Neural cell (in vitro differentiated cells): ENCODE data around the gene SIN3A. TPM values are rescaled to one million over a fixed set of nuclear protein-coding genes. Genes with fewer than 3 reads are reported as not detected.

Experiments used
- H2AFZ ChIP-seq: fragments of 200-600, 300-800 bp; sonication (generic), shearing (Covaris generic); 2 replicates; pipeline ENCODE4 v1.6.0; 2014; ENCODE audit warnings: low read depth, mild to moderate bottlenecking, antibody characterized with exemption, low read length, moderate library complexity
- H3F3A ChIP-seq: fragments of 200-600 bp; shearing (Covaris generic); 2 replicates; pipeline ENCODE4 v1.6.1; 2016; ENCODE audit warnings: mild to moderate bottlenecking, moderate library complexity, mixed read lengths, antibody characterized with exemption, low read length; ENCODE audit not compliant: insufficient read depth, poor library complexity, severe bottlenecking
- H3K27ac ChIP-seq: fragments of 200-600, 300-800 bp; sonication (generic), shearing (Covaris generic); 2 replicates; pipeline ENCODE4 v1.5.1; 2014; ENCODE audit warnings: mild to moderate bottlenecking, low read length, moderate library complexity
- H3K27me3 ChIP-seq: fragments of 300-800, 200-600 bp; sonication (generic), shearing (Covaris generic); 2 replicates; pipeline ENCODE4 v1.6.0; 2014; ENCODE audit warnings: mild to moderate bottlenecking, low read depth, low read length, moderate library complexity; ENCODE audit not compliant: insufficient read depth
- H3K36me3 ChIP-seq: fragments of 300-800, 200-600 bp; sonication (generic), shearing (Covaris generic); 2 replicates; pipeline ENCODE4 v1.5.1; 2014; ENCODE audit warnings: mild to moderate bottlenecking, antibody characterized with exemption, low read length, moderate library complexity; ENCODE audit not compliant: insufficient read depth
- H3K4me2 ChIP-seq: fragments of 300-800, 200-600 bp; sonication (generic), shearing (Covaris generic); 2 replicates; pipeline ENCODE4 v1.6.0; 2014; ENCODE audit warnings: mild to moderate bottlenecking, low read length
- H3K4me3 ChIP-seq: fragments of 300-800, 200-600 bp; sonication (generic), shearing (Covaris generic); 2 replicates; pipeline ENCODE4 v1.5.1; 2014; ENCODE audit warnings: mild to moderate bottlenecking, low read length, moderate library complexity
- H3K79me2 ChIP-seq: fragments of 200-600 bp; shearing (Covaris generic); replicated peaks from 2 replicates; pipeline ENCODE4 v1.6.0; 2014; ENCODE audit warnings: mild to moderate bottlenecking, low read length, moderate library complexity; ENCODE audit not compliant: insufficient read depth
- H3K9ac ChIP-seq: fragments of 300-800, 200-600 bp; sonication (generic), shearing (Covaris generic); 2 replicates; pipeline ENCODE4 v1.6.1; 2016; ENCODE audit warnings: mild to moderate bottlenecking, low read length, mixed read lengths
- H3K9me2 ChIP-seq: fragments of 200-600 bp; shearing (Covaris generic); 2 replicates; pipeline ENCODE4 v1.6.1; 2016; ENCODE audit warnings: mild to moderate bottlenecking, low read length, mixed read lengths; ENCODE audit not compliant: insufficient read depth
- H3K9me3 ChIP-seq: fragments of 200-600, 300-800 bp; sonication (generic), shearing (Covaris generic); 2 replicates; pipeline ENCODE4 v1.6.1; 2016; ENCODE audit warnings: mild to moderate bottlenecking, mixed run types, low read length, moderate library complexity, mixed read lengths
- H4K20me1 ChIP-seq: fragments of 200-600 bp; shearing (Covaris generic); 2 replicates; pipeline ENCODE4 v1.6.1; 2016; ENCODE audit warnings: mild to moderate bottlenecking, mixed run types; ENCODE audit not compliant: insufficient read depth
- EP300 ChIP-seq: fragments of 450-650 bp; conservative IDR thresholded peaks from 2 replicates; pipeline ENCODE4 v1.6.1; 2014; ENCODE audit warnings: antibody characterized with exemption, mild to moderate bottlenecking, moderate library complexity; ENCODE audit not compliant: poor library complexity, severe bottlenecking
- EZH2 ChIP-seq: fragments of 200-600, 300-800 bp; shearing (Covaris generic), sonication (generic); IDR thresholded peaks from 2 replicates; pipeline ENCODE4 v1.6.1; 2014; ENCODE audit warnings: antibody characterized with exemption, low read length, borderline replicate concordance, mild to moderate bottlenecking; ENCODE audit not compliant: insufficient read depth, poor library complexity, severe bottlenecking
- MXI1 ChIP-seq: fragments of 450-650 bp; conservative IDR thresholded peaks from 2 replicates; pipeline ENCODE4 v1.6.1; 2014; ENCODE audit warnings: antibody characterized with exemption, mild to moderate bottlenecking; ENCODE audit not compliant: poor library complexity, severe bottlenecking
- POLR2AphosphoS5 ChIP-seq: IDR thresholded peaks from 2 replicates; pipeline ENCODE4 v1.6.1; 2012
- RAD21 ChIP-seq: fragments of 450-650 bp; conservative IDR thresholded peaks from 2 replicates; pipeline ENCODE4 v1.6.1; 2014; ENCODE audit warnings: antibody characterized with exemption, mild to moderate bottlenecking, moderate library complexity
- REST ChIP-seq: IDR thresholded peaks from 2 replicates; pipeline ENCODE4 v1.6.1; 2012; ENCODE audit warnings: borderline replicate concordance
- TAF1 ChIP-seq: IDR thresholded peaks from 2 replicates; pipeline ENCODE4 v1.6.1; 2012; ENCODE audit warnings: low read depth
- polyA plus RNA-seq: library from polyadenylated mRNA; depleted of rRNA; stranded (reverse); fragments of >200 nt; gene quantifications from 2 replicates; pipeline ENCODE4 v1.2.3, GENCODE V29; 2014
- TF ChIP-seq, protein P1 (sequence below): fragments of 450-650 bp; IDR thresholded peaks from 2 replicates; pipeline ENCODE4 v1.5.1; 2014; ENCODE audit warnings: antibody characterized with exemption, mild to moderate bottlenecking, moderate library complexity; ENCODE audit not compliant: poor library complexity, severe bottlenecking

Gene SIN3A
- polyA plus RNA-seq, 1 donor from 2014 or later, result 13.7 TPM

DNA sequence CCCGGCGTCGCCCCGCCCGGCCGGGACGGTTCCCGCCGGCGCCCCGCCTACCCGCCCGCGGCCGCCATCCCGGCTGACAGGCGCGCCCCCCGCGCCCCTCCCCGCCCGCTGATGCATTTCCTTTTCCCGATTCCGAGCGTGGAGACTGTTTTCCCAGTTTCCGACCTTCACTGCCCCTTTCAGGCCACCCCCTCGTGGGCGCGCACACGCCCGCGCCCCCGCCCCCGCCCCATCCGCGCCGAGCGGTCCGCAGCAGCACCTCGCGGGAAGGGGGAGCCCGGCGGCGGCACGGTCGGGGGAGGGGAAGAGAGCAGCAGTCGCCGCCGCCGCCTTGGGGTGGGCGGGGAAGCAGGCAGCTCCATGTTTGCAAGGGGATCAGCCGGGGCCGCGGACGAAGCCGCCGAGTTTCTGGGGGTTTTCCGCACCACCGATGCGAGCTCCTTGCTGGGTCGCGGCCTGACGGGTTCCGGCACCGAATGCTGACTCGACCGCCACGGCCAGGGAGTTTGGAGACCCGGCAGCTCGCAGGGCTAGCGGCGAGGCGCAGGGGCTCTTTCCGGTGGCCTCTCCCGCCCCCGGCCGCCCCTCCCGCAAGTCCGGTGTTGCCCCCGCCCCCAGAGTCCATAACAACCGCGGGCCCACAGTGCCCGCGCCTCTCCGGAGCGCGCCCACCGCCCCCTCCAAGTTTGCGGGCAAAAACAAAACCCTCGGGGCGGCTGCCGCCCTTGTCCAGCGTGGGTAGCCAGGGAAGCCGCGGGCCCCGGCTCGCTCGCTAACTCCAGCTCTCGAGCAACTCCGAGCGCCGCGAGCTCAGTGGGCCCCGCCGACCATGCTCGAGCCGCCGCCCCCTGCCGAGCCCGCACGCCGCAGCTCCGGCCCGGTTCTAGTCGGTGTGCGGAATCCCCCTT, 3.2 kb upstream of the SIN3A start:
- Histone ChIP-seq H3K9ac (peak overlapping the region; percentile 80), H3K4me3 (peak overlapping the region; percentile 97), H3K9me2 (no peaks in the 10 kb centered on the region), H3K9me3 (no peaks in the 10 kb centered on the region), H3K79me2 (peaks cover 2% of the 10 kb centered on the region), H3K27ac (peak overlapping the region; percentile 80), H3F3A (no peaks in the 10 kb centered on the region), H4K20me1 (no peaks in the 10 kb centered on the region), H3K27me3 (no peaks in the 10 kb centered on the region), H3K4me2 (peak overlapping the region; percentile 28), H3K36me3 (no peaks in the 10 kb centered on the region), H2AFZ (no peak overlapping the region)
- TF ChIP-seq EZH2, result no peak
- peak; percentile 8 for TF ChIP-seq POLR2AphosphoS5
- peak; percentile 33 for TF ChIP-seq REST

DNA sequence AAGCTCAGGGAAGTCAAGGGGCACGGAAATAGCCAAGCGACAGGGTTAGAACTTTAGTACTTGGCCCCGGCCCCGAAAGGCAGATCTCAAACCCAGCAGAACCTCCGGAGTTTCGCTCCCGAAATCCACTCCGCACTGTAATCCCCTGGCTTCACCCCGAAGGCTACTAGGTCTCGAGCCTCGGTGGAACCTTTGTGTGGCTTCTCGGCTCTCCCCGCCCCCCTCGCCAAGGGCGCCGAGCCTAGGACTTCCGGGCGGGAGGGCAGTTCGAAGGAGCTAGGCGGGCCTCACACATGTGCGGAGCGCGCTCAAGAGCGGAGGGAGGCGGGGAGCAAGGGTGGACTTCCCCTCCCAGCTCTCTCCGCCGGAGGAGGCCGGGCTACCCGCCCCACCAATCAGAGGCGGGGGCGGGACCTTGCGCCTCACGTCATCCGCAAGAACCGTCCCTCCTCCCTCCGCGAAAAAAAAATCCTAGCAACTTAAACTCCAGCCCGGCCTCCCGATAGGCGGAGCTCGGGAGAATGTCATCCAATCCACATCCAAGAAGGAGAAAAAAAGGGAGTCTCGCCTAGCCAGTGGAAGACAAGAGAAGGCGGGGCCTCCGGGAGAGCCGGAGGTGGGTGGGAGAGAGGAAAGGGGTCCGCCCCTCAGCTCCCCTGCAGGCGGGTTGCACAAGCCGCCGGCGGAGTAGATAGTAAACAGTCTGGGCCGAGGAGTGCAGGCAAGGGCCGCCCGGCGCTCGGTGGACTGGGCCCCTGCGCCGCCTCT, 2.4 kb upstream of the SIN3A start:
- Histone ChIP-seq H2AFZ (no peak overlapping the region), H3K4me2 (peak overlapping the region; percentile 97), H3K79me2 (peaks cover 10% of the 10 kb centered on the region), H3K9me3 (no peaks in the 10 kb centered on the region), H4K20me1 (no peaks in the 10 kb centered on the region), H3F3A (no peaks in the 10 kb centered on the region), H3K27ac (peak overlapping the region; percentile 91), H3K9me2 (no peaks in the 10 kb centered on the region), H3K9ac (peak overlapping the region; percentile 80), H3K27me3 (no peaks in the 10 kb centered on the region), H3K4me3 (peak overlapping the region; percentile 97), H3K36me3 (no peaks in the 10 kb centered on the region)
- peak; percentile 77 for TF ChIP-seq POLR2AphosphoS5
- peak; percentile 96 for TF ChIP-seq MXI1
- TF ChIP-seq RAD21, result no peak
- no peak for TF ChIP-seq REST
- peak; percentile 84 for TF ChIP-seq TAF1
- TF ChIP-seq, protein P1, sequence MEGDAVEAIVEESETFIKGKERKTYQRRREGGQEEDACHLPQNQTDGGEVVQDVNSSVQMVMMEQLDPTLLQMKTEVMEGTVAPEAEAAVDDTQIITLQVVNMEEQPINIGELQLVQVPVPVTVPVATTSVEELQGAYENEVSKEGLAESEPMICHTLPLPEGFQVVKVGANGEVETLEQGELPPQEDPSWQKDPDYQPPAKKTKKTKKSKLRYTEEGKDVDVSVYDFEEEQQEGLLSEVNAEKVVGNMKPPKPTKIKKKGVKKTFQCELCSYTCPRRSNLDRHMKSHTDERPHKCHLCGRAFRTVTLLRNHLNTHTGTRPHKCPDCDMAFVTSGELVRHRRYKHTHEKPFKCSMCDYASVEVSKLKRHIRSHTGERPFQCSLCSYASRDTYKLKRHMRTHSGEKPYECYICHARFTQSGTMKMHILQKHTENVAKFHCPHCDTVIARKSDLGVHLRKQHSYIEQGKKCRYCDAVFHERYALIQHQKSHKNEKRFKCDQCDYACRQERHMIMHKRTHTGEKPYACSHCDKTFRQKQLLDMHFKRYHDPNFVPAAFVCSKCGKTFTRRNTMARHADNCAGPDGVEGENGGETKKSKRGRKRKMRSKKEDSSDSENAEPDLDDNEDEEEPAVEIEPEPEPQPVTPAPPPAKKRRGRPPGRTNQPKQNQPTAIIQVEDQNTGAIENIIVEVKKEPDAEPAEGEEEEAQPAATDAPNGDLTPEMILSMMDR, result no peak
- TF ChIP-seq EP300, result no peak
- no peak for TF ChIP-seq EZH2
